K562 (cell line): ENCODE data around the gene LAPTM5. TPM values are rescaled to one million over a fixed set of nuclear protein-coding genes. Genes with fewer than 3 reads are reported as not detected.
A peak's percentile ranks its signal among the peaks of the same experiment; 100 is the strongest.

Experiments used
- ARNT ChIP-seq, 2 experiments: fragments of 450-650 bp; IDR thresholded peaks; 2 replicates each; pipeline ENCODE4 v1.6.1; 2016; ENCODE audit warnings: mild to moderate bottlenecking in 1 of 2
- BRD4 ChIP-seq: fragments of 200-600 bp; sonication (generic); IDR thresholded peaks from 2 replicates; pipeline ENCODE4 v1.6.1; 2017; ENCODE audit warnings: inconsistent platforms
- CXXC5 ChIP-seq: fragments of 250-450 bp; sonication (Bioruptor Pico); IDR thresholded peaks from 2 replicates; pipeline ENCODE4 v1.8.0; 2022; ENCODE audit warnings: inconsistent platforms, mild to moderate bottlenecking, moderate library complexity
- FOSL1 ChIP-seq: fragments of 200-800 bp; sonication (Bioruptor generic); conservative IDR thresholded peaks from 2 replicates; pipeline ENCODE4 v1.6.1; 2016; ENCODE audit warnings: missing genetic modification characterization, missing compliant biosample characterization
- HNRNPH1 ChIP-seq: fragments of 200-400 bp; formaldehyde crosslinking; optimal IDR thresholded peaks from 2 replicates; pipeline ENCODE3; 2017; ENCODE audit warnings: low read depth, mild to moderate bottlenecking, low read length, moderate library complexity
- MCM7 ChIP-seq, 2 experiments: fragments of 450-650 bp; IDR thresholded peaks; 2 replicates each; pipeline ENCODE4 v1.6.1; 2016 to 2018
- MNT ChIP-seq, 2 experiments: fragments of 450-650 bp; conservative IDR thresholded peaks; 2 replicates each; pipeline ENCODE4 v1.6.1; 2017; ENCODE audit warnings: mild to moderate bottlenecking in 2 of 2, moderate library complexity in 2 of 2
- MTF1 ChIP-seq: fragments of 250-450 bp; sonication (Bioruptor Pico); IDR thresholded peaks from 2 replicates; pipeline ENCODE4 v1.9.0; 2021; ENCODE audit warnings: moderate library complexity, mild to moderate bottlenecking, inconsistent platforms, borderline replicate concordance
- PRDM10 ChIP-seq: fragments of 450-650 bp; IDR thresholded peaks from 2 replicates; pipeline ENCODE4 v1.6.1; 2018; ENCODE audit not compliant: partially characterized antibody
- RB1 ChIP-seq: fragments of 450-650 bp; IDR thresholded peaks from 2 replicates; pipeline ENCODE4 v1.6.1; 2017; ENCODE audit warnings: low read depth, mild to moderate bottlenecking
- RCOR1 ChIP-seq, 2 experiments: IDR thresholded peaks; 2 replicates each; pipeline ENCODE4 v1.6.1; 2012; ENCODE audit warnings: low read depth in 2 of 2, low read length in 2 of 2, borderline replicate concordance in 1 of 2, improper control_type of control experiment in 1 of 2
- STAT5B ChIP-seq: fragments of 250-450 bp; sonication (Bioruptor Pico); IDR thresholded peaks from 2 replicates; pipeline ENCODE4 v1.8.0; 2021; ENCODE audit warnings: mild to moderate bottlenecking, inconsistent platforms
- TRIM25 ChIP-seq: fragments of 450-650 bp; IDR thresholded peaks from 2 replicates; pipeline ENCODE4 v1.7.0; 2016; ENCODE audit warnings: borderline replicate concordance
- VEZF1 ChIP-seq: fragments of 200-800 bp; sonication (Bioruptor generic); IDR thresholded peaks from 2 replicates; pipeline ENCODE4 v1.6.1; 2017; ENCODE audit warnings: missing genetic modification characterization, missing compliant biosample characterization
- ZNF398 ChIP-seq: fragments of 250-450 bp; sonication (Bioruptor Pico); IDR thresholded peaks from 2 replicates; pipeline ENCODE4 v1.8.0; 2021; ENCODE audit warnings: moderate library complexity, mild to moderate bottlenecking, inconsistent platforms
- ZNF695 ChIP-seq: fragments of 450-650 bp; formaldehyde crosslinking; IDR thresholded peaks from 2 replicates; pipeline ENCODE4 v1.4.0; 2020; ENCODE audit warnings: mild to moderate bottlenecking, moderate library complexity
- polyA plus RNA-seq, 8 experiments: library from polyadenylated mRNA; depleted of rRNA in 4 of 8; stranded (reverse) in 5 of 8; unstranded in 3 of 8; fragments of >200 nt; fragmentation: Nextera tagmentation in 2 of 8; fragmentation: Illumina TruSeq in 1 of 8; extraction: Ambion mirVana in 2 of 8; extraction: Trizol in 1 of 8; gene quantifications; 2 replicates each; pipeline versions ENCODE4 v1.2.1 to v1.2.3, GENCODE V29; 2011 to 2014; ENCODE audit warnings: inconsistent platforms in 1 of 8, missing spikeins in 1 of 8
- total RNA-seq, 7 experiments: library from RNA; depleted of rRNA in 6 of 7; stranded (reverse); fragments of >200 nt in 6 of 7; fragmentation: Illumina TruSeq in 2 of 7; extraction: Trizol in 2 of 7; gene quantifications; 2 replicates each; pipeline versions ENCODE4 v1.2.1 to v1.2.3, GENCODE V29; 2011 to 2021; ENCODE audit warnings: low replicate concordance in 1 of 7

Gene LAPTM5
- total and polyA plus RNA-seq, 9 of the 15 experiments (the other 6 are each of a cell fraction or from before 2014, with no cell fraction given): 2.4 to 47.3 (median 20.3) TPM

GRCh38 chr1:30732277-30732996, 25.1 kb downstream of the LAPTM5 start (continued):
- TF ChIP-seq TRIM25 (no peak), ARNT (IDR thresholded peaks at IDR 0.05) (no peak), ZNF398 (no peak), MNT (conservative IDR thresholded peaks at IDR 0.05) (no peak), RCOR1 (IDR thresholded peaks at IDR 0.05; ENCODE audit: borderline replicate concordance in 1 of 2, low read depth in 2 of 2, low read length in 2 of 2) (no peak), BRD4 (peak; percentile 33; the same call in 1 of the 2 replicates), PRDM10 (no peak), VEZF1 (peak; percentile 58; the same call in 1 of the 2 replicates), CXXC5 (CRISPR knock-in tag) (peak; percentile 37; the same call in 1 of the 2 replicates), STAT5B (CRISPR knock-in tag) (no peak), HNRNPH1 (no peak), MCM7 (IDR thresholded peaks at IDR 0.05) (no peak), FOSL1 (tag) (no peak), RB1 (no peak), MTF1 (CRISPR knock-in tag) (peak; percentile 16; the same call in 1 of the 2 replicates), ZNF695 (CRISPR knock-in tag) (no peak)
